ENCODE data around the gene CDH24. TPM values are rescaled to one million over a fixed set of nuclear protein-coding genes. Genes with fewer than 3 reads are reported as not detected.

The CDH24 gene
- total and polyA plus RNA-seq, 2 of the 13 experiments (the other 11 are each of a cell fraction or from before 2014, with no cell fraction given): 0.69 to 0.99 TPM

DNA sequence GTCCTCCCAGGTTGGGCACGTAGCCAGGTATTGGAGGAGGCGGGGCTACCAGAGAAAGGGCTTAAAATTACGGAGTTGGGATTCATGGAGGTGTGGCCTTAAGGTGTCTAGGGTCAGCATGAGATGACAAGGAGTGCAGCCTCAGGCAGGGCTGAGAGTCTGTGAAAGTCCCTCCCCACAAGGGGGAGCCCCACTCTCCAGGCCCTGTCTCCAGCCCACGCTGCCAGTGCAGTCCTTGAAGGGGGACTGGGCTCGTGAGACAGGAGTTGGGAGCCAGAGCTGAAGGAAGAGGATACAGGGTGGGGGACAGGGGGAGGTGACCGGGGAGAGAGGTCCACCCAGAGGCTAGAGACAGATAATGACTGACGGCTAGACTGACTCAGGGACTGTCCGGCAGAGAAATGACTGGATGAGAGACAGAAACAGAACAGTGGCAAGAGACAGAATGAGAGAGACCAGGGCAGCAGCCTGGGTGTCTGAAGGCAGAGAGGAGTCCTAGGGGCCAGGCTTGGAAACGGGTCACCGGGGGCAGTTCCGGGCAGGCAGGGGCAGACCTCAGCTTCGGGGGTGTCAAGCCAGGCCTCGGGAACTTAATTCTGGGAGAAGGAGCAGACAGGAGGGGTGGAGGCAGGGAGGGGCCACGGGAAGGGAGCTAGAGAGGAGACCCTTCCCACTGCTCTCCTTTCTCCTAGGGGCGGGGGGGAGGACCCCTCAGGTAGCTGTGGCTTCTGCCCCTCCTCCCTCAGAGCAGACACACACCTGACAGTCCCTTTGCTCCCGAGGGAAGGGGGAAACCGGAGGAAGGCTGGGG is 970 bp downstream of the CDH24 start (continued):
- no peak for TF ChIP-seq FLYWCH1 (CRISPR knock-in tag; IDR thresholded peaks at IDR 0.05)
- TF ChIP-seq ZNF33B (CRISPR knock-in tag; IDR thresholded peaks at IDR 0.05): no peak
- no peak for TF ChIP-seq MTF2 (CRISPR knock-in tag; IDR thresholded peaks at IDR 0.05; ENCODE audit: borderline replicate concordance)
- TF ChIP-seq SYNCRIP (IDR thresholded peaks at IDR 0.05; ENCODE audit: insufficient read depth, low read depth, low read length): no peak
- TF ChIP-seq, protein P1, sequence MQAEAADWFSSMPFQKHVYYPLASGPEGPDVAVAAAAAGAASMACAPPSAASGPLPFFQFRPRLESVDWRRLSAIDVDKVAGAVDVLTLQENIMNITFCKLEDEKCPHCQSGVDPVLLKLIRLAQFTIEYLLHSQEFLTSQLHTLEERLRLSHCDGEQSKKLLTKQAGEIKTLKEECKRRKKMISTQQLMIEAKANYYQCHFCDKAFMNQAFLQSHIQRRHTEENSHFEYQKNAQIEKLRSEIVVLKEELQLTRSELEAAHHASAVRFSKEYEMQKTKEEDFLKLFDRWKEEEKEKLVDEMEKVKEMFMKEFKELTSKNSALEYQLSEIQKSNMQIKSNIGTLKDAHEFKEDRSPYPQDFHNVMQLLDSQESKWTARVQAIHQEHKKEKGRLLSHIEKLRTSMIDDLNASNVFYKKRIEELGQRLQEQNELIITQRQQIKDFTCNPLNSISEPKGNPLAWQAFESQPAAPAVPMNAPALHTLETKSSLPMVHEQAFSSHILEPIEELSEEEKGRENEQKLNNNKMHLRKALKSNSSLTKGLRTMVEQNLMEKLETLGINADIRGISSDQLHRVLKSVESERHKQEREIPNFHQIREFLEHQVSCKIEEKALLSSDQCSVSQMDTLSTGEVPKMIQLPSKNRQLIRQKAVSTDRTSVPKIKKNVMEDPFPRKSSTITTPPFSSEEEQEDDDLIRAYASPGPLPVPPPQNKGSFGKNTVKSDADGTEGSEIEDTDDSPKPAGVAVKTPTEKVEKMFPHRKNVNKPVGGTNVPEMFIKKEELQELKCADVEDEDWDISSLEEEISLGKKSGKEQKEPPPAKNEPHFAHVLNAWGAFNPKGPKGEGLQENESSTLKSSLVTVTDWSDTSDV (CRISPR knock-in tag; IDR thresholded peaks at IDR 0.05): peak; percentile 11; the same call in 1 of the 2 replicates
- TF ChIP-seq, protein P2, sequence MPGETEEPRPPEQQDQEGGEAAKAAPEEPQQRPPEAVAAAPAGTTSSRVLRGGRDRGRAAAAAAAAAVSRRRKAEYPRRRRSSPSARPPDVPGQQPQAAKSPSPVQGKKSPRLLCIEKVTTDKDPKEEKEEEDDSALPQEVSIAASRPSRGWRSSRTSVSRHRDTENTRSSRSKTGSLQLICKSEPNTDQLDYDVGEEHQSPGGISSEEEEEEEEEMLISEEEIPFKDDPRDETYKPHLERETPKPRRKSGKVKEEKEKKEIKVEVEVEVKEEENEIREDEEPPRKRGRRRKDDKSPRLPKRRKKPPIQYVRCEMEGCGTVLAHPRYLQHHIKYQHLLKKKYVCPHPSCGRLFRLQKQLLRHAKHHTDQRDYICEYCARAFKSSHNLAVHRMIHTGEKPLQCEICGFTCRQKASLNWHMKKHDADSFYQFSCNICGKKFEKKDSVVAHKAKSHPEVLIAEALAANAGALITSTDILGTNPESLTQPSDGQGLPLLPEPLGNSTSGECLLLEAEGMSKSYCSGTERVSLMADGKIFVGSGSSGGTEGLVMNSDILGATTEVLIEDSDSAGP (CRISPR knock-in tag; IDR thresholded peaks at IDR 0.05; ENCODE audit: borderline replicate concordance): peak; percentile 78; the same call in 1 of the 2 replicates
- no peak for TF ChIP-seq SMARCE1 (IDR thresholded peaks at IDR 0.05; ENCODE audit: borderline replicate concordance)
- TF ChIP-seq, protein P3, sequence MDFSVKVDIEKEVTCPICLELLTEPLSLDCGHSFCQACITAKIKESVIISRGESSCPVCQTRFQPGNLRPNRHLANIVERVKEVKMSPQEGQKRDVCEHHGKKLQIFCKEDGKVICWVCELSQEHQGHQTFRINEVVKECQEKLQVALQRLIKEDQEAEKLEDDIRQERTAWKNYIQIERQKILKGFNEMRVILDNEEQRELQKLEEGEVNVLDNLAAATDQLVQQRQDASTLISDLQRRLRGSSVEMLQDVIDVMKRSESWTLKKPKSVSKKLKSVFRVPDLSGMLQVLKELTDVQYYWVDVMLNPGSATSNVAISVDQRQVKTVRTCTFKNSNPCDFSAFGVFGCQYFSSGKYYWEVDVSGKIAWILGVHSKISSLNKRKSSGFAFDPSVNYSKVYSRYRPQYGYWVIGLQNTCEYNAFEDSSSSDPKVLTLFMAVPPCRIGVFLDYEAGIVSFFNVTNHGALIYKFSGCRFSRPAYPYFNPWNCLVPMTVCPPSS (IDR thresholded peaks at IDR 0.05): no peak
- TF ChIP-seq, protein P4, sequence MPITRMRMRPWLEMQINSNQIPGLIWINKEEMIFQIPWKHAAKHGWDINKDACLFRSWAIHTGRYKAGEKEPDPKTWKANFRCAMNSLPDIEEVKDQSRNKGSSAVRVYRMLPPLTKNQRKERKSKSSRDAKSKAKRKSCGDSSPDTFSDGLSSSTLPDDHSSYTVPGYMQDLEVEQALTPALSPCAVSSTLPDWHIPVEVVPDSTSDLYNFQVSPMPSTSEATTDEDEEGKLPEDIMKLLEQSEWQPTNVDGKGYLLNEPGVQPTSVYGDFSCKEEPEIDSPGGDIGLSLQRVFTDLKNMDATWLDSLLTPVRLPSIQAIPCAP (CRISPR knock-in tag; IDR thresholded peaks at IDR 0.05; ENCODE audit: low read depth): no peak
- TF ChIP-seq, protein P5, sequence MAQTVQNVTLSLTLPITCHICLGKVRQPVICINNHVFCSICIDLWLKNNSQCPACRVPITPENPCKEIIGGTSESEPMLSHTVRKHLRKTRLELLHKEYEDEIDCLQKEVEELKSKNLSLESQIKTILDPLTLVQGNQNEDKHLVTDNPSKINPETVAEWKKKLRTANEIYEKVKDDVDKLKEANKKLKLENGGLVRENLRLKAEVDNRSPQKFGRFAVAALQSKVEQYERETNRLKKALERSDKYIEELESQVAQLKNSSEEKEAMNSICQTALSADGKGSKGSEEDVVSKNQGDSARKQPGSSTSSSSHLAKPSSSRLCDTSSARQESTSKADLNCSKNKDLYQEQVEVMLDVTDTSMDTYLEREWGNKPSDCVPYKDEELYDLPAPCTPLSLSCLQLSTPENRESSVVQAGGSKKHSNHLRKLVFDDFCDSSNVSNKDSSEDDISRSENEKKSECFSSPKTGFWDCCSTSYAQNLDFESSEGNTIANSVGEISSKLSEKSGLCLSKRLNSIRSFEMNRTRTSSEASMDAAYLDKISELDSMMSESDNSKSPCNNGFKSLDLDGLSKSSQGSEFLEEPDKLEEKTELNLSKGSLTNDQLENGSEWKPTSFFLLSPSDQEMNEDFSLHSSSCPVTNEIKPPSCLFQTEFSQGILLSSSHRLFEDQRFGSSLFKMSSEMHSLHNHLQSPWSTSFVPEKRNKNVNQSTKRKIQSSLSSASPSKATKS (CRISPR knock-in tag; IDR thresholded peaks at IDR 0.05): no peak
- TF ChIP-seq YY1 (IDR thresholded peaks at IDR 0.05; ENCODE audit: insufficient read depth, insufficient replicate concordance, low read depth, low read length): no peak
- TF ChIP-seq EED (CRISPR knock-in tag; IDR thresholded peaks at IDR 0.05): peak; percentile 70; the same call in 1 of the 2 replicates
- no peak; the same call in 1 of the 2 replicates for TF ChIP-seq GZF1 (CRISPR knock-in tag; IDR thresholded peaks at IDR 0.05)
- TF ChIP-seq ZNF724P (CRISPR knock-in tag; IDR thresholded peaks at IDR 0.05; ENCODE audit: borderline replicate concordance): no peak
- no peak for TF ChIP-seq HNRNPH1 (optimal IDR thresholded peaks at IDR 0.05; ENCODE audit: low read depth, low read length)
- TF ChIP-seq, protein P6, sequence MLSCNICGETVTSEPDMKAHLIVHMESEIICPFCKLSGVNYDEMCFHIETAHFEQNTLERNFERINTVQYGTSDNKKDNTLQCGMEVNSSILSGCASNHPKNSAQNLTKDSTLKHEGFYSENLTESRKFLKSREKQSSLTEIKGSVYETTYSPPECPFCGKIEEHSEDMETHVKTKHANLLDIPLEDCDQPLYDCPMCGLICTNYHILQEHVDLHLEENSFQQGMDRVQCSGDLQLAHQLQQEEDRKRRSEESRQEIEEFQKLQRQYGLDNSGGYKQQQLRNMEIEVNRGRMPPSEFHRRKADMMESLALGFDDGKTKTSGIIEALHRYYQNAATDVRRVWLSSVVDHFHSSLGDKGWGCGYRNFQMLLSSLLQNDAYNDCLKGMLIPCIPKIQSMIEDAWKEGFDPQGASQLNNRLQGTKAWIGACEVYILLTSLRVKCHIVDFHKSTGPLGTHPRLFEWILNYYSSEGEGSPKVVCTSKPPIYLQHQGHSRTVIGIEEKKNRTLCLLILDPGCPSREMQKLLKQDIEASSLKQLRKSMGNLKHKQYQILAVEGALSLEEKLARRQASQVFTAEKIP (CRISPR knock-in tag; IDR thresholded peaks at IDR 0.05; ENCODE audit: borderline replicate concordance): no peak
- TF ChIP-seq MED1 (CRISPR knock-in tag; IDR thresholded peaks at IDR 0.05): no peak
- no peak for TF ChIP-seq PAX8 (CRISPR knock-in tag; IDR thresholded peaks at IDR 0.05; ENCODE audit: borderline replicate concordance)
